Measurements from ENCODE around the gene TPGS1.
A peak's percentile ranks its signal among the peaks of the same experiment; 100 is the strongest.

The TPGS1 gene

DNA sequence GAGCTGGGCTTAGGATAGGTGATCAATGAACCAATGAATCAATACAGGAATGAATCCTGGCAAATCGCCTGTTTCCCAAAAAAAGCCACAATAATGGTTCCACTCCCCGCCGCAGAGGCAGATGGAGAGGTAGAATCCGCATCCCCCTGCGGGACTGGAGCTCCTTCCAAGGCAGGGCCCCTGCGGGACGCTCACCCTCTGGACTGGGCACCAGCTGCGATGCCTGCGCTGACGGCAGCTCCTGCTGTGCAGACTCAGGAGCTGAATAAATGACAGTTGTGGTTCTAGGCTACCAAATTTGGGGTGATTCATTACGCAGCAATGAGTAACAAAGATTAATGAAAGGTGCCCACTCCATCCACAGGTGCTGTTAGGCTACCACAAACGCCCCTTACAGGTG is 15.4 kb downstream of the TPGS1 start:
- no peak for DNase-seq

GRCh38 chr19:524062-524674 is 16.9 kb downstream of the TPGS1 start:
- no peak for DNase-seq

- DNase-seq, result no peak
These were observed 17.7 kb downstream of the TPGS1 start for GRCh38 chr19:525029-525428.

DNA sequence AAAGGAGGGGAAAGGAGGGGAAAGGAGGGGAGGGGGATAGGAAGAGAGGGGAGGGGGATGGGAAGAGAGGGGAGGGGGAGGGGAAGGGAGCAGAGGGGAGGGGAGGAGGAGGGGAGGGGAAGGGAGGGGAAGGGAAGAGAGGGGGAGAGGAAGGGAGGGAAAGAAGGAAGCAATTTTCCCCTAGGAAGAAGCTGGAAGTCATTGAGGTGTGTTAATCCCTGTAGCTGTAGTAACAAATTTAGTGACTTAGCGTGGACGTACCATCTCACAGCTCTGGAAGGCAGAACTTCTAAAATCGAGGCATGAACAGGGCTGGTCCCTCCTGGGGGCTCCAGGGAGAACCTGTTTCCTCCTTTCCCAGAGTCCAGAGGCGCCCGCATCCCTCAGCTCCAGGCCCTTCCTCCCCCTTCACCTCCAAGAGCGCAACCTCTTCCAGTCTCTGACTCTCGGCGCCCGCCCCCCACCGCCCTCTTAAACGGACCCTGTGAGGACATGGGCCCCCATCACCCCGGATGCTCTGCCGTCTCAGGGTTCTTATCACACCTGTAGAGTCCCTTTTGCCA is 18.6 kb downstream of the TPGS1 start:
- DNase-seq, result no peak

DNA sequence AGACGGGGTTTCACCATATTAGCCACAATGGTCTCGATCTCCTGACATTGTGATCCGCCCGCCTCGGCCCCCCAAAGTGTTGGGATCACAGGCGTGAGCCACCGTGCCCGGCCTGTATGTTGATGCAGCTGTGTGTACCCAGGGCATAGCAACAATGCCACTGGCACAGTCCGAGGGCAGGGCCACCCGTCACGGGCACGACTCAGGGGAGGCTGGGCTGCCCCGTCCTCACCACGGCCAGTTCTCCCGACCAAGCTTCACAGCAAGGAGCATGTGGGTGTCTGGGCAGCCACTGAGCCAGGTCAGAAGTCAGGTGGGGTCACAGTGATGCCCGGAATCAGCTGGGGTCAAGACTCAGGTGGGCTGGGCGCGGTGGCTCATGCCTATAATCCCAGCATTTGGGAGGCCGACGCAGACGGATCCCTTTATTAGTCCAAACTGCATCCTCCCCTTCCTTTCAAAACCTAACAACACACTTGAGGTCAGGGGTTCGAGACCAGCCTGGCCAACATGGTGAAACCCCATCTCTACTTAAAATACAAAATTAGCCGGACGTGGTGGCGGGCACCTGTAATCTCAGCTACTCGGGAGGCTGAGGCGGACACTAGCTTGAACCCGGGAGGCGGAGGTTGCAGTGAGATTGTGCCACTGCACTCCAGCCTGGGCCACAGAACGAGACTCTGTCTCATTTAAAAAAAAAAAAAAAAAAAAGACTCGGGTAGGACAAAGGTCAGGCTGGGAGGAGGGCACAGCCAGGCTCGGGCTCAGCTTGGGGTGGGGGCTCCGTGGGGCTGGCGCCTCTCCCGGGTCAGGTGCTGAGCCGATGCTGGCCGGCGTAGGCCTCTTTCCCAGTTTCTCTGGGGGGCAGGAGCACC is 23.1 kb downstream of the TPGS1 start:
- no peak for DNase-seq

GRCh38 chr19:531009-531752 is 23.9 kb downstream of the TPGS1 start:
- DNase-seq, result peak; percentile 77

DNA sequence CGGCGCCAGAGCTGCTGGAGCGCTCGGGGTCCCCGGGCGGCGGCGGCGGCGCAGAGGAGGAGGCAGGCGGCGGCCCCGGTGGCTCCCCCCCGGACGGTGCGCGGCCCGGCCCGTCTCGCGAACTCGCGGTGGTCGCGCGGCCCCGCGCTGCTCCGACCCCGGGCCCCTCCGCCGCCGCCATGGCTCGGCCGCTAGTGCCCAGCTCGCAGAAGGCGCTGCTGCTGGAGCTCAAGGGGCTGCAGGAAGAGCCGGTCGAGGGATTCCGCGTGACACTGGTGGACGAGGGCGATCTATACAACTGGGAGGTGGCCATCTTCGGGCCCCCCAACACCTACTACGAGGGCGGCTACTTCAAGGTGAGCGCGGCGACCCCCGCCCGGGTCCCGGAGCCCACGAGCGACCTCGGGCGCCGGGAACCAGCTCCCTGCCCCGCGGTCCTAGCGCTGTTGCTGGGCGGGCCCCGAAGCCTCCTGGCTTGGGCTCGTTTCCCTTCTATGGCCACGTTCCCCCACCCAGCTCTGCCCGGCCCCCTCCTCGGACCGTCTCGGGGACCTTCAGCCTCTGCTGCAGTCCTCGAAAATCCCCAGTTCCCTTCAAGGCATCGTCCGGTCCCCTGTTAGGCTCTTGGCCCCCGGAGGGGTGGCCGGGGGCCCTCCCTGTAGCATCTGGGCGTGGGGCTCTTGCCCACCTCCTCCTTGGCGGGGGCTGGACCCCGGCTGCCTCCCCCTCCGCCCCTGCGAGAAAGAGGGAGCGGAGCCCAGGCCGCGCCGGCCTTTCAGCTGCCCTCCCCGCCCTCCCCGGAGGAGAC is 24.7 kb downstream of the TPGS1 start, which contains the start of gene CDC34:
Gene CDC34 (plus strand): TSS at position 8 of the 808 bp plus-strand sequence. CDS start 172 bp downstream, at position 180.
- no peak for DNase-seq

DNA sequence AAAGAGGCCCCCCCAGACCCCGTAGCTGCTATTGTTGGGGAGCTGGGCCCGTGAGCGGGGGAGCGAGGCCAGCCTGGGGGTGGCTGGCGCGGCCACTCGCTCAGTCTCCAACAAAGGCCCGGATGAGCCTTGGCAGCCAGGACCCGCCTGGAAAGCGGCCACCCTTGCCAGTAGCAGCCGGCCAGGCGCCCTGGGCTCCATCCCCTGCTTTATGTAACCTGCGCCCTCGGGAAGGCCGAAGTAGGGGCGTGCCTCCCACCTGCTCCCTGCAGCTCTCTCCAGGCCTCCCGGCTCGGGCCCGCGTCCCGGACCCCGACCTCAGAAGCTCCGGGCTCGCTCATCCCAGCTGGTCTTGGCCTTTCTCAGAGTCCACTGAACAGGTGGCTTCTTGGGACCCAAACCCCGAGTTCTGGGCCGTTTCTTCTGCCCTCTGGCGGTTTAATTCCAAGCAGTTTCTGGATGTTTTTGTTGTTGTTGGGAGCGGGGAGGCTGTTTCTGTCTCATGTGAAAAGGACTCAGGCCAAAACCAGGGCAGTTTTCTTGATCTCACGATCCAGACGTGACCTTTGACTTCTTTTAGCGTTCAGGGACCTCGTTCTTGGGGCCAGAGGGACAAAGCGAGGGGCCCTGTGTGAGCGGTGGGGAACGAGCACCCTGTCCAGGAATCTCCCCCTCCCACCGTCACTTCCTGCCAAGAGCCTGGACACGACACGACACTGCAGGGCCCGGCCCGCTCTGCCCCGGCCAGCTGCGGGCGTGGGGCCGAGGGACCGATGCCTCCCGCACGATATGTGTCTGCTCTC is 25.5 kb downstream of the TPGS1 start:
- DNase-seq, result peak; percentile 13

DNA sequence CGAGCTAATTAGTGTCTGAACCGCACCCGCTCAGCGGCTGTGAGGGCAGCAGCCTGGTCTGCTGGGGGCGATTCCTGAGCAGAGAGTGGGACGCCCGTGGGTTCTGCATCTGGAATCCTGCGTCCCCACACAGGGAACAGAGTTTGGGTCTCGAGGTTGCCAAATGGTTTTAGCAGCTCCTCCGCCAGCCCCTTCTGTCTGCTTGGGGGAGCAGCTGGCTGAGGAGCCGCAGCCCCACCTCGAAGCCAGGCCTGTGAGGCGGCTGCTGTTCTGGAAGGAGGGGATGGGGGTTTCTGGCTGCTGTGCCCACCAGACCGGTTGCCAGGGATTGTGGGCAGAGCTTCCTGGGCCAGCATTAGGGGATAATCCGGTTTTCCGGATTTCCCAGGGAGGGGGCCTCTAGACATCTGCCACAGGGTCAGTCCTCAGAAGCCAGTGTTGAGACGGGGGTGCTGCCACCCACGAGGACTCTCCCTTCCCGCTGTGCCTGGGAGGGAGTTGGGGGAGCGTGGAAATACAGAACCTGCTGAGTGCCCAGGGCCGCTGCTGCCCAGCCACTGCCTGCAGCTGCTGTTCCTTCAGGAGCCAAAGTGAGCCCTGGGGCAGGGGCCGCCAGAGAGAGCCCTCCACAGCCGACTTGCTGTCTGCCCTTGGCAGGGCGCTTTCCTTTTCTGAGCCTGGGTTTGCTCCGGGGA is 26.2 kb downstream of the TPGS1 start:
- DNase-seq, result no peak

GRCh38 chr19:534088-534487 is 26.8 kb downstream of the TPGS1 start:
- DNase-seq, result no peak

DNA sequence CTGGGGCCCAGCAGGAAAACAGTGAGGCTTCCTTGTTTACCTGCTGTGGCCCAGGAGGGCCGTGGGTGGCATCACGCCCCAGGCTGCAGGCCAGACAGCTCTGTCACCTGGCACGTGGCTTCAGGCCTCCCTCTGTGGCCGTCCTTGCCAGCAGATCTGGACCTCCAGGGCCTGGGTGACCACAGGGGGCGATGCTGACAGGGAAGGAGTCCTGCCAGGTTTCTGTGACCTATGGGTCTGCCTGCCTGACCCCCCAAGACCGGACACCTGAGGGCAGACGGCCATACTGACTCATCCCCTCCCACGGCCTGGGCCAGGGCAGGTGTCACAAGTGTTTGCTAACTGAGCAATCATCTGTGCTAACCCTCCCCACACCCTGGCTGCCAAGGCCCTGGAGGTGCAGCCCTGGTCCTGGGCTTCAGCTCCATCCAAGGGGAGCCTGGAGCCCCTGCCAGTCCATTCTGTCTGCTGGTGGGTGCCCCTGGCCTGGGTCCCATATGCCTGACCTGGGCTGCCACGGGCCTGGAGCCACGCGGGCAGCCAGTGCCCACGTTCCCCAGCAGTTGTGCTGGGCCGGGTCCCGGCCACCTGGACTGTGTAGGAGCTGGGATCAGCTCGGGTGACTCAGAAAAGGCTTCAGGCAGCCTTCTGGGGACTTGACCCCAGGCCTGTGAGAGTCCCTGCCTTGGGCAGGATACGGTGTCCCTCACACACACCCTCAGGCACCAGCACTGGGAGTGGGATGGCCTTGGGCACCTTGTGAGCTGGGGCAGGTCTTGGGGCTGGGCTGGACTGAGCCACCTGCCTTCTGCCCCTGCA is 27.9 kb downstream of the TPGS1 start:
- DNase-seq, result no peak

DNA sequence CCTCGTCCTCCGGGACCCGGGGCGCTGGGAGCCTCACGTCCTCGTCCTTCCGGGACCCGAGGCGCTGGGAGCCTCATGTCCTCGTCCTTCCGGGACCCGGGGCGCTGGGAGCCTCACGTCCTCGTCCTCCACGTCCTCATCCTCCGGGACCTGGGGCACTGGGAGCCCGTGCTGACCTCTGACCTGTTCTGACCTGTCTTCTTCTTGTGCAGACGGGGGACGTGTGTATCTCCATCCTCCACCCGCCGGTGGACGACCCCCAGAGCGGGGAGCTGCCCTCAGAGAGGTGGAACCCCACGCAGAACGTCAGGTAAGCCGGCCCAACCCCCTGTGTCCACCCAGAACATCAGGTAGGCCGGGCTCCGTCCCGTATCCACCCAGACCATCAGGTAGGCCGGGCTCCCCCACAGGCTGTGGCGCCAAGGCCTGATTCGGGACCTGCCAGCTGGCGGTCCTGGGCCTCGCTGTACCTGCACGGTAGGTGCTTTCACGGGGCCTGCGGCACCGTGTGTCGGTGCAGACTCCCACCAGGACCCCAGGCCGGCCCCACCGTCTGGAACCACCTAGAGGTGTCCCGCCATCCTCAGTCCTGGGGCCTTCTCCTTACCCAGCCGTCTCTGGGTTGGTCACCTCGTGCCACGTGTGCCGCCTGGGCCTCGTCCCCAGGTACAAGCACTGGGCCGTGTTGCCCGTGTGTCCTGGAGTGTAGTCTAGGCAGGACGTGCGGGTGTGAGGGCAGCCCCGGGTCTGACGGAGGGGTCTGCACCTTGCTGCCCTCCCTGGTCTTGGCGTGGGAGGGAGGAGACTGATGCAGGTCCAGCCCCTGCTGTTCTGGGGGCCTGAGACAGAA is 29.0 kb downstream of the TPGS1 start:
- DNase-seq, result no peak

- no peak for DNase-seq
These were observed 29.6 kb downstream of the TPGS1 start for GRCh38 chr19:536881-537404.

DNA sequence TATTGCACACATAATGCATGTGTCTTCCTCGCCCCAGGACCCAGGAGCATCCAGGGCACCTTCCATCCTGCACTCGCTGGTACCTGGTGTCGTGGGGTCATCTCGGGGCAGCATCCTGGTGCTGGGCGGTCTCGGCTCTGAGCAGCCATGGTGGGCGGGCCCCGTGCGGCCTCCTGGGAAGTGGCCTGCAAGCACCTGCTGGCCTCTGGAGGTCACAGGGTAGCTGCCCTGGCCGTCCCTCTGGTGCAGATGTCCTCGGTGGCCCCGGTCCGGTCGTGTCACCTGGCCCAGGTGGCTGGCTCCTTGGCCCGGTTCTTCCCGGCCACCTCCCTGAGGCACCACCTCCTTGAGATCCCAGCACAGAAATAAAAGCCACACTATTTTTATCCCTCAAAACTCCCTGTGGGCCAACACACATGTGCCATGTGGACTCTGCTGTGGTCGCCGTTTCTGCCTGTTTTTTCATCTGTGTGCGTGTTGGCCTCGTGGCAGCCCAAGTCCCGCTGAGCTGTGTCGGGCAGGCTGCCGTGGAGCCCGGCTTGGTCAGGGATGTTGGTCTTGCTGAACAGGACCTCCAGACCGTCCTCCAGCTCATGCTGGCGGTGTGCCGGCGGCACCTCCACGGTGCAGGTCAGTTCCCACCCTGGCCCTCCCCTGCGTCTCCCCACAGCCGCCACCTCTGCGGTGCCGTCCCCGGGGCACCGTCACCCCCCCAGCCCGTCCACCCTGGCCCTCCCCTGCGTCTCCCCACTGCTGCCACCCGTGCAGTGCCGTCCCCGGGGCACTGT is 31.5 kb downstream of the TPGS1 start:
- DNase-seq, result no peak

DNA sequence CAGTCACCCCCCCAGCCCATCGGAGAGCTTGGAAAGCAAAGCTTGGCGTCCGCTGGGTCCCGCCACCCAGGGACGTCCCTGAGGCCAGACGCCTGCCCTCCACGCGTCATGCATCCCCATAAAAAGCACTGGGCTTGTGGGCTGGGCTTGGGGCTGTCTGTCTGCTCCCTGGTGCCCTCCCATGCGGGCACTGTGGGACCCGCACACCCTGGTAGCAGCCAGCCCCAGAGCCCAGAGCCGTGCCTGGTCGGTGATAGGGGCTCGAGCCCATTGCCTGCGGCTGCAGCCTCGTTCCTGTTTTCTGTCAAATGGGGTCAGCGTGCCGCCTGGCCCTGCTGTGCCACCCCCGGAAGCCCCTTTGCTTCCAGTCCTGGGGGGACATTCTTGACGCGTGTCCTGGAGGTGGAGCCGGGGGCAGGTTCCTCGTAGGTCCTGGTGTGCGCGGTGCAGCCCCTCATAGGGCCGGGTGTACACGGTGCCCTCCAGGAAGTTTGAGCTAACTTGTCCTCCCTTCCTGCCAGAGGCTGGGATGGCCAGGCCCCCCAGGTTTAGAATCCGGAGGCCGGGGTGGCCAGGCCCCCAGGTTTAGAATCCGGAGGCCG is 32.2 kb downstream of the TPGS1 start:
- DNase-seq, result no peak

- DNase-seq, result no peak
These were observed 33.8 kb downstream of the TPGS1 start for GRCh38 chr19:540867-541637.

DNA sequence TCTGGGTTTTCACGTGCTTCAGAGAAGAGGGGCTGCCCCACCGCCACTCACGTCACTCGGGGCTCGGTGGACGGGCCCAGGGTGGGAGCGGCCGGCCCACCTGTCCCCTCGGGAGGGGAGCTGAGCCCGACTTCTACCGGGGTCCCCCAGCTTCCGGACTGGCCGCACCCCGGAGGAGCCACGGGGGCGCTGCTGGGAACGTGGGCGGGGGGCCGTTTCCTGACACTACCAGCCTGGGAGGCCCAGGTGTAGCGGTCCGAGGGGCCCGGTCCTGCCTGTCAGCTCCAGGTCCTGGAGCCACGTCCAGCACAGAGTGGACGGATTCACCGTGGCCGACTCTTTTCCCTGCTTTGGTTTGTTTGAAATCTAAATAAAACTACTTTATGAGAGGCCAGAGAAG is 34.4 kb downstream of the TPGS1 start:
- DNase-seq, result no peak
